Liver (tissue), 9 donors: ENCODE data around the gene TRAPPC12. TPM values are rescaled to one million over a fixed set of nuclear protein-coding genes. Genes with fewer than 3 reads are reported as not detected.

ENCODE experiments used
- DNase-seq: peaks from one replicate; pipeline ENCODE4 v3.0.0-alpha.2; 2017; ENCODE audit warnings: low spot score
- H3K27ac ChIP-seq, 2 donors: one replicate each; pipeline ENCODE4 v1.7.0; 2013; ENCODE audit warnings: inconsistent platforms in 2 of 2, low read length in 2 of 2, control low read depth in 1 of 2, low read depth in 1 of 2, mild to moderate bottlenecking in 1 of 2
- H3K27me3 ChIP-seq, 4 donors: one replicate each; pipeline versions ENCODE4 v1.6.1 to v1.7.0; 2013; ENCODE audit warnings: low read length in 3 of 4, inconsistent platforms in 1 of 4, mild to moderate bottlenecking in 1 of 4, moderate library complexity in 1 of 4; ENCODE audit not compliant: control insufficient read depth in 4 of 4, insufficient read depth in 4 of 4
- H3K36me3 ChIP-seq, 4 donors: one replicate each; pipeline versions ENCODE4 v1.6.1 to v1.7.0; 2013; ENCODE audit warnings: low read length in 3 of 4, mild to moderate bottlenecking in 3 of 4, low read depth in 1 of 4, moderate library complexity in 1 of 4; ENCODE audit not compliant: control insufficient read depth in 4 of 4, insufficient read depth in 3 of 4
- H3K4me1 ChIP-seq, 4 donors: one replicate each; pipeline versions ENCODE4 v1.6.1 to v1.7.0; 2013; ENCODE audit warnings: low read length in 3 of 4, mild to moderate bottlenecking in 3 of 4, moderate library complexity in 1 of 4; ENCODE audit not compliant: control insufficient read depth in 4 of 4, insufficient read depth in 4 of 4
- H3K4me3 ChIP-seq, 3 donors: one replicate each; pipeline versions ENCODE4 v1.6.1 to v1.7.0; 2013; ENCODE audit warnings: low read length in 3 of 3, control low read depth in 1 of 3, low read depth in 1 of 3, mild to moderate bottlenecking in 1 of 3
- H3K9ac ChIP-seq, 2 donors: one replicate each; pipeline ENCODE4 v1.7.0; 2013; ENCODE audit warnings: low read length in 2 of 2, mild to moderate bottlenecking in 2 of 2, moderate library complexity in 2 of 2, control low read depth in 1 of 2, low read depth in 1 of 2
- H3K9me3 ChIP-seq, 4 donors: one replicate each; pipeline versions ENCODE4 v1.6.1 to v1.7.0; 2013; ENCODE audit warnings: low read length in 3 of 4; ENCODE audit not compliant: control insufficient read depth in 4 of 4
- EGR1 ChIP-seq, 2 donors: IDR thresholded peaks; 2 replicates each; pipeline ENCODE4 v1.6.1; 2016 to 2018; ENCODE audit warnings: antibody characterized with exemption in 2 of 2, low read depth in 2 of 2
- FOXA1 ChIP-seq: IDR thresholded peaks from 2 replicates; pipeline ENCODE4 v1.6.1; 2016; ENCODE audit warnings: antibody characterized with exemption
- FOXA2 ChIP-seq: IDR thresholded peaks from 2 replicates; pipeline ENCODE4 v1.6.1; 2016; ENCODE audit warnings: antibody characterized with exemption
- GABPA ChIP-seq, 2 donors: IDR thresholded peaks in 1 of 2; conservative IDR thresholded peaks in 1 of 2; 2 replicates each; pipeline ENCODE4 v1.6.1; 2016; ENCODE audit warnings: antibody characterized with exemption in 2 of 2, mild to moderate bottlenecking in 1 of 2, moderate library complexity in 1 of 2
- HNF4A ChIP-seq, 2 donors: conservative IDR thresholded peaks; 2 replicates each; pipeline ENCODE4 v1.6.1; 2016; ENCODE audit warnings: antibody characterized with exemption in 2 of 2, mild to moderate bottlenecking in 2 of 2
- HNF4G ChIP-seq: IDR thresholded peaks from 2 replicates; pipeline ENCODE4 v1.6.1; 2016; ENCODE audit warnings: antibody characterized with exemption
- NR2F2 ChIP-seq: IDR thresholded peaks from 2 replicates; pipeline ENCODE4 v1.6.1; 2016; ENCODE audit warnings: antibody characterized with exemption
- RAD21 ChIP-seq, 2 donors: IDR thresholded peaks; 2 replicates each; pipeline ENCODE4 v1.6.1; 2016; ENCODE audit warnings: antibody characterized with exemption in 2 of 2, mild to moderate bottlenecking in 2 of 2
- SP1 ChIP-seq: IDR thresholded peaks from 2 replicates; pipeline ENCODE4 v1.6.1; 2018; ENCODE audit warnings: antibody characterized with exemption, mild to moderate bottlenecking
- TAF1 ChIP-seq: conservative IDR thresholded peaks from 2 replicates; pipeline ENCODE4 v1.6.1; 2016; ENCODE audit warnings: antibody characterized with exemption, mild to moderate bottlenecking
- YY1 ChIP-seq: IDR thresholded peaks from 2 replicates; pipeline ENCODE4 v1.6.1; 2016; ENCODE audit warnings: antibody characterized with exemption, mild to moderate bottlenecking
- ZBTB33 ChIP-seq: IDR thresholded peaks from 2 replicates; pipeline ENCODE4 v1.6.1; 2016; ENCODE audit warnings: antibody characterized with exemption
- WGBS: extraction: QIAGEN DNeasy Blood & Tissue Kit; methylation state at CpG from one replicate; pipeline ENCODE4 v1.1.7; 2013; 5-methylcytosine and 5-hydroxymethylcytosine counted together
- polyA plus RNA-seq, 2 donors: library from polyadenylated mRNA; stranded (reverse) in 1 of 2; unstranded in 1 of 2; fragments of 200-250 nt in 1 of 2; fragments of >200 nt in 1 of 2; fragmentation: Nextera tagmentation in 1 of 2; extraction: Ambion mirVana in 1 of 2; gene quantifications; one replicate each; pipeline versions ENCODE4 v1.2.1 to v1.2.3, GENCODE V29; 2013 to 2015
- total RNA-seq, 2 donors: library from RNA; depleted of rRNA; stranded (reverse); fragments of >200 nt; gene quantifications; one replicate each; pipeline ENCODE4 v1.2.3, GENCODE V29; 2014
- TF ChIP-seq, protein P1 (sequence below): IDR thresholded peaks from 2 replicates; pipeline ENCODE4 v1.6.1; 2016; ENCODE audit warnings: antibody characterized with exemption
- TF ChIP-seq, protein P2 (sequence below): IDR thresholded peaks from 2 replicates; pipeline ENCODE4 v1.6.1; 2016; ENCODE audit warnings: antibody characterized with exemption
- TF ChIP-seq, protein P3 (sequence below): fragments of 150-350 bp; IDR thresholded peaks from 2 replicates; pipeline ENCODE4 v1.5.1; 2017; ENCODE audit warnings: improper control_type of control experiment, low read depth, low read length; ENCODE audit not compliant: missing input control
- TF ChIP-seq, protein P4 (sequence below): IDR thresholded peaks from 2 replicates; pipeline ENCODE4 v1.6.1; 2016; ENCODE audit warnings: antibody characterized with exemption, mild to moderate bottlenecking
- donor health status: healthy.
- donor health status: healthy.
- donor health status: healthy.
- donor health status: healthy.
- donor health status: healthy.

Gene TRAPPC12
- total and polyA plus RNA-seq, 4 donors, result 30.2 to 60.9 (median 39.7) TPM

DNA sequence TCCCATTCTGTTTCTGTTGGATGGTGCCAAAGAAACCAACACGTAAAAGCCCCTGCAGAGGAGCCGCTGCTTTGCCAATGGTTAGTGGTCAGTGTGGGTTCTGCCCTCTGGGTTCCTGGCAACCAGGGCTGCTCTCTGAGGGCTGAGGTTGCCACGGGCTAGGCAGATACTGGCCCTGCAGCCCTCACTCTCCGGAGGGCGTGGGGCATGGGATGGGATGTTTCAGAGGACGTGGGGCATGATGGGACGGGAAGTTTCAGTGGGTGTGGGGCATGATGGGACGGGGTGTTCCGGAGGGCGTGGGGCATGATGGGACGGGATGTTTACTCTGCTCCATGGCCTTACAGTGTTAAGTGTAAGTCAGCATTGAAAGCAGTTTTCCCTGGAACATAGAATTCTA is 105.7 kb downstream of the TRAPPC12 start:
- no peak for TF ChIP-seq EGR1 (IDR thresholded peaks at IDR 0.05; ENCODE audit: low read depth in 2 of 2)
- TF ChIP-seq HNF4G, result no peak
- TF ChIP-seq FOXA2, result no peak
- no peak for TF ChIP-seq FOXA1
- TF ChIP-seq, protein P1, sequence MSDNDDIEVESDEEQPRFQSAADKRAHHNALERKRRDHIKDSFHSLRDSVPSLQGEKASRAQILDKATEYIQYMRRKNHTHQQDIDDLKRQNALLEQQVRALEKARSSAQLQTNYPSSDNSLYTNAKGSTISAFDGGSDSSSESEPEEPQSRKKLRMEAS, result no peak
- TF ChIP-seq ZBTB33, result no peak
- no peak for DNase-seq
- H3K4me1 ChIP-seq, result peaks cover 0 to 6% (median 5%) of the 10 kb centered on the region in 4 donors
- no peaks in the 10 kb centered on the region for H3K9me3 ChIP-seq
- H3K36me3 ChIP-seq, result no peaks in the 10 kb centered on the region
- H3K27ac ChIP-seq, result no peak overlapping the region
- H3K9ac ChIP-seq, result no peak overlapping the region
- WGBS, result 97% methylated on average over 11 of the region's 11 CpGs
- H3K27me3 ChIP-seq, result no peaks in the 10 kb centered on the region
- H3K4me3 ChIP-seq, result no peak overlapping the region

DNA sequence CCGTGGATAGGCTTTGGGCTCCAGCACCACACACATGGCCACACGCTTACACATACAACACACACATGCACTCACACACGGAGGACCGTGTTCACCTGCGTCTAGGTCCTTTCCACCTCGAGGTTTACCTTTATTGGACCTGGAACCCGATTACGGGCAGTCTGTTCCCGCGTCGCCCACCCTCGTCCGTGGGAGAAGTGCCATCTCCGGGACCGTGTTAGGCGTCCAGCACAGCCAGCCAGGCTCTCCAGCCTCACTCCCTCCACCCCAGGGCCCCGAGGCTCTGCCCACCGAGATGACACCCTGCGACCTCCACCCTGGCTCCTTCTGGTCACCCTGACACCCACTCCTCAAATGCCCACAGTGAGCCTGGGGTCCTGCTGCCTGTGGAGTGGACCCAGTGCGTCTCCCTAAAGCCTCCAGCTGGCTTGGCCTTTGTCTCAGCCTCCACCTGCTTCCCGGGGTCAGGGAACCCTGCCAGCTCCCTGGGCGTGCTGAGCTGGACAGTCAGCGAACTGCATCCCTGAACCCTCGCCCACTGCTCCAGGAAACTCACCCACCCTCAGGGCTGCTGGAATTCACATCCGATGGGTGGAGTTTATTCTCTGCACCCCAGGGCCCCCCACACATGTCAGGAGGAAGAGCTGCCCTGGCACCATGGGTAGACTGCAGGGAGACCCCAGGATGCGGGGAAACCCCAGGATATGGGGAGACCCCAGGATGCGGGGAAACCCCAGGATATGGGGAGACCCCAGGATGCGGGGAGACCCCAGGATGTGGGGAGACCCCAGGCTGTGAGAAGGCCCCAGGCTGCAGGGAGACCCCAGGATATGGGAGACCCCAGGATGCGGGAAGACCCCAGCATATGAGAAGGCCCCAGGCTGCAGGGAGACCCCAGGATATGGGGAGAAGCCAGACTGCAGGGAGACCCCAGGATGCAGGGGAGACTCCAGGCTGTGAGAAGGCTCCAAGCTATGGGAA is 106.8 kb downstream of the TRAPPC12 start:
- 93% methylated on average over 29 of the region's 29 CpGs for WGBS
- H3K9ac ChIP-seq, result no peak overlapping the region
- no peak overlapping the region for H3K27ac ChIP-seq
- no peaks in the 10 kb centered on the region for H3K9me3 ChIP-seq
- H3K4me1 ChIP-seq, result no peaks in the 10 kb centered on the region
- no peak for DNase-seq
- no peaks in the 10 kb centered on the region for H3K27me3 ChIP-seq
- no peaks in the 10 kb centered on the region for H3K36me3 ChIP-seq
- TF ChIP-seq, protein P1, result no peak
- TF ChIP-seq HNF4A (conservative IDR thresholded peaks at IDR 0.05) (no peak), NR2F2 (no peak), TAF1 (no peak), RAD21 (IDR thresholded peaks at IDR 0.05) (no peak), GABPA (IDR thresholded peaks at IDR 0.05 in 1 of 2, conservative IDR thresholded peaks at IDR 0.05 in 1 of 2) (no peak), SP1 (no peak), YY1 (no peak)
- TF ChIP-seq, protein P2, sequence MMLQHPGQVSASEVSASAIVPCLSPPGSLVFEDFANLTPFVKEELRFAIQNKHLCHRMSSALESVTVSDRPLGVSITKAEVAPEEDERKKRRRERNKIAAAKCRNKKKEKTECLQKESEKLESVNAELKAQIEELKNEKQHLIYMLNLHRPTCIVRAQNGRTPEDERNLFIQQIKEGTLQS, result no peak
- TF ChIP-seq, protein P3, sequence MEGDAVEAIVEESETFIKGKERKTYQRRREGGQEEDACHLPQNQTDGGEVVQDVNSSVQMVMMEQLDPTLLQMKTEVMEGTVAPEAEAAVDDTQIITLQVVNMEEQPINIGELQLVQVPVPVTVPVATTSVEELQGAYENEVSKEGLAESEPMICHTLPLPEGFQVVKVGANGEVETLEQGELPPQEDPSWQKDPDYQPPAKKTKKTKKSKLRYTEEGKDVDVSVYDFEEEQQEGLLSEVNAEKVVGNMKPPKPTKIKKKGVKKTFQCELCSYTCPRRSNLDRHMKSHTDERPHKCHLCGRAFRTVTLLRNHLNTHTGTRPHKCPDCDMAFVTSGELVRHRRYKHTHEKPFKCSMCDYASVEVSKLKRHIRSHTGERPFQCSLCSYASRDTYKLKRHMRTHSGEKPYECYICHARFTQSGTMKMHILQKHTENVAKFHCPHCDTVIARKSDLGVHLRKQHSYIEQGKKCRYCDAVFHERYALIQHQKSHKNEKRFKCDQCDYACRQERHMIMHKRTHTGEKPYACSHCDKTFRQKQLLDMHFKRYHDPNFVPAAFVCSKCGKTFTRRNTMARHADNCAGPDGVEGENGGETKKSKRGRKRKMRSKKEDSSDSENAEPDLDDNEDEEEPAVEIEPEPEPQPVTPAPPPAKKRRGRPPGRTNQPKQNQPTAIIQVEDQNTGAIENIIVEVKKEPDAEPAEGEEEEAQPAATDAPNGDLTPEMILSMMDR, result no peak
- TF ChIP-seq, protein P4, sequence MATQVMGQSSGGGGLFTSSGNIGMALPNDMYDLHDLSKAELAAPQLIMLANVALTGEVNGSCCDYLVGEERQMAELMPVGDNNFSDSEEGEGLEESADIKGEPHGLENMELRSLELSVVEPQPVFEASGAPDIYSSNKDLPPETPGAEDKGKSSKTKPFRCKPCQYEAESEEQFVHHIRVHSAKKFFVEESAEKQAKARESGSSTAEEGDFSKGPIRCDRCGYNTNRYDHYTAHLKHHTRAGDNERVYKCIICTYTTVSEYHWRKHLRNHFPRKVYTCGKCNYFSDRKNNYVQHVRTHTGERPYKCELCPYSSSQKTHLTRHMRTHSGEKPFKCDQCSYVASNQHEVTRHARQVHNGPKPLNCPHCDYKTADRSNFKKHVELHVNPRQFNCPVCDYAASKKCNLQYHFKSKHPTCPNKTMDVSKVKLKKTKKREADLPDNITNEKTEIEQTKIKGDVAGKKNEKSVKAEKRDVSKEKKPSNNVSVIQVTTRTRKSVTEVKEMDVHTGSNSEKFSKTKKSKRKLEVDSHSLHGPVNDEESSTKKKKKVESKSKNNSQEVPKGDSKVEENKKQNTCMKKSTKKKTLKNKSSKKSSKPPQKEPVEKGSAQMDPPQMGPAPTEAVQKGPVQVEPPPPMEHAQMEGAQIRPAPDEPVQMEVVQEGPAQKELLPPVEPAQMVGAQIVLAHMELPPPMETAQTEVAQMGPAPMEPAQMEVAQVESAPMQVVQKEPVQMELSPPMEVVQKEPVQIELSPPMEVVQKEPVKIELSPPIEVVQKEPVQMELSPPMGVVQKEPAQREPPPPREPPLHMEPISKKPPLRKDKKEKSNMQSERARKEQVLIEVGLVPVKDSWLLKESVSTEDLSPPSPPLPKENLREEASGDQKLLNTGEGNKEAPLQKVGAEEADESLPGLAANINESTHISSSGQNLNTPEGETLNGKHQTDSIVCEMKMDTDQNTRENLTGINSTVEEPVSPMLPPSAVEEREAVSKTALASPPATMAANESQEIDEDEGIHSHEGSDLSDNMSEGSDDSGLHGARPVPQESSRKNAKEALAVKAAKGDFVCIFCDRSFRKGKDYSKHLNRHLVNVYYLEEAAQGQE, result no peak
- no peak overlapping the region for H3K4me3 ChIP-seq
